IPS DF 4.7 (cell line): ENCODE measurements around the gene NQO2.
"Not testable (repeated sequence)": the region's sequence is repeated elsewhere in the genome, so short reads cannot be mapped to it uniquely, and the experiment has no call there.

Source experiments
- DNase-seq: peaks from one replicate; pipeline ENCODE4 v3.0.0-alpha.2; 2013; ENCODE audit warnings: low spot score; ENCODE audit errors: extremely low read depth

NQO2 gene

DNA sequence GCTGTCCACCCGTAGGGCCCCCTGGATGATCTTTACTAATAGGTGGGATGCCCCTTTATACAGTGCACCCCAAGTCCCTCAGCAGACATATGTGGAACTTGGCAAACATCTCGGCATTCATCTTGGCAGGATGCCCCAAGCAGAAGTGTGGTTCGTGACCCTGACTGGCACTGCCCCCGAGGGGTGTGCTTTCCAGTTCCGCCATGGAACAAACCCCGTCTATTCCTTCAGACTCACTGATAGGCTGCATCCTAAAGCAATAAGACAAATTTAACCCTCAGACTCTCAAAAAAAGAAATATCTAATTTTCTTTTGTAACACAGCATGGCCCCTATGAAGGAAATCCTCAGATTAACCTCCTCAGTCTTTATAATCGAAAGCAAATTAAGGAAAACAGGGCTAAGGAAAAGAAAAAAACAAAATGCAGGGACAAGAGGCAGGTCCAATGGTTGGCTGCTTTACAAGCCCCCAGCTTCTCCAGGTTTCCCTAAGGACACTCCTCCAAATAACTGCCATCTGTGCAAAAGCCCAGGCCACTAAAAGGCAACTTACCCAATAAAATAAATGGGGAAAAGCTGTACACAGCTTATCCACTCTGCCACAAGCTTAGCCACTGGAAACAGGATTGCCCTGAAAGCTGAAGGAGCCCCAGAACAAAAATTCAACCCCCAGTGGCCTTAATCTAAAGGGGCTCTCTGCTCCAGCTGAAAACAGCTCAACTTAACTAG lies 38.1 kb downstream of the NQO2 start:
- no peak for DNase-seq

DNA sequence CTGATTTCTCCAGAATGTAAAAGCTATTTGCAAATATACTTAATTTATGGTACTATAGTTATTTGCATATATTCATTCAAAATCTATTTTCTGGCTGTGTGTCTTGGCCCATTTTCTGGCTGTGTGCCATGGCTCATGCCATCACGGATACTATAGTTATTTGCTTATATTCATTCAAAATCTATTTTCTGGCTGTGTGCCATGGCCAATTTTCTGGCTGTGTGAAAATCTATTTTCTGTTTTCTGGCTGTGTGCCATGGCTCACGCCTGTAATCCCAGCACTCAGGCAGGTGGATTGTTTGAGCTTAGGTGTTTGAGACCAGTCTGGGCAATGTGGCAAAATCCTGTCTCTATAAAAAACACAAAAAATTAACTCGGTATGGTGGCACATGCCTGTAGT lies 39.7 kb downstream of the NQO2 start:
- no peak for DNase-seq

DNA sequence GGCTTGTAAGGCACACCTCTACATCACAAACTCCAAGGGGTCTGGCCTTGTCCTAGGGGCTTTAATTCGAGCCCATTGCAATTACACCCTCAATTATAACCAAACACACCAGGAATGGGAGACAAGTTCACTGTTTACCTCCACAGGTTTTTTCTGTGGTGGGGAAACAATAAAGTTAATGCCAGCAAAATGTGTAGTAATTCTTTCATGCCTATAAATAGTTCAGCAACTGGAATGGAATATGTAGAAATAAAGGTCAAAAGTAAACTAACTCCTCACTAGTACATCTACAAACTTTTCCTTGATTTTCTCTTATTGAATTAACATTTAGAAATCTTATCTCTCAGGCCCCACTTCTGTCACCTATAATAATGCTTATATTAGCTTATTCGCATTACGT lies 41.5 kb downstream of the NQO2 start:
- DNase-seq: no peak

GRCh38 chr6:3041606-3042005 lies 41.9 kb downstream of the NQO2 start:
- DNase-seq: no peak

DNA sequence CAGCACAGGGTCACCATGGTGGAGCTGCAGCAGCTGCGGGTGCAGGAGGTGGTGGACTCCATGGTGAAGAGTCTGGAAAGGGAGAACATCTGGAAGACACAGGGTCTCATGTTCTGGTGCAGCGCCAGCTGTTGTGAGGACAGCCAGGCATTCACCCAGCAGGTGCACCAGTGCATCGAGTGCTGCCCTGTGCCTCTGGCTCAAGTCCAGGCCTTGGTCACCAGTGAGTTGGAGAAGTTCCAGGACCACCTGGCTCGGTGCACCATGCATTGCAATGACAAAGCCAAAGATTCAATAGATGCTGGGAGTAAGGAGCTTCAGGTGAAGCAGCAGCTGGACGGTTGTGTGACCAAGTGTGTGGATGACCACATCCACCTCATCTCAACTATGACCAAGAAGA lies 45.7 kb downstream of the NQO2 start:
- DNase-seq: no peak

DNA sequence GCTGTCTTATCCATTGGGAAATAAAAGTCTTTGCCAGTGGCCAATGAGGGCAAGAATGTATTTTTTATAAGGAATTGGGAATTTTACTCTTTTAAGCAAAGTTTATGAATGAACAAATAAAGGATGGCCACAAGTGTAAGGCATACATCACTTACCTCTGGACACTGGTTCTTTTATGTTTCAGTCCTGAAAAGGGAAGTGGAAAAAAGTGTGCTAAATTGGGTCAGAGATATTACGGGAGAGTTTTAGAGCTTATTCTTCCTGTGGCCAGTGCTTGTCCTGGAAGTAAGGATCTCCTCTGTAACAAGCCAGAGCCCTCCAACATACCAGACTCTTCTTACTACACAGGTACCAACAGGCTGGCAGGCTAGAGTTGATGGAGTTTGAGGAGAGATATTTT lies 46.1 kb downstream of the NQO2 start:
- no peak for DNase-seq

DNA sequence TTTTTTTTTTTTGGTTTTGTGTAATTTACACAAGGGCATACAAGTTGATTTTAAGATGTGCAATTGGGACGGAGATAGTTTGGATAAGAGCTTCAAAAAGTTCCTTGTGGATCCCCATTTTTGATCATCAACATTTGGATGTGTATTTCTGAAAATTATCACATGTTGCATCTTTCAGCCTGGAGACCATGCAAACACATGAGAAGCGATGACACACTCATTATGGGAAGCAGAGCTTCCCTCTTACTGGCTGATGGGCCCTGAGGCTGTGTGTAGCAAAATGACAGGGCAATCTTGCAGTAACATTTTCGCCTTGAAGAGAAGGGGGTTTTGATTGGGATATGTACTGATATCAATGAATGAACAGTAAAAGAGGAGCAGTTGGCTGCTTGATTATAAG lies 46.6 kb downstream of the NQO2 start:
- DNase-seq: no peak

DNA sequence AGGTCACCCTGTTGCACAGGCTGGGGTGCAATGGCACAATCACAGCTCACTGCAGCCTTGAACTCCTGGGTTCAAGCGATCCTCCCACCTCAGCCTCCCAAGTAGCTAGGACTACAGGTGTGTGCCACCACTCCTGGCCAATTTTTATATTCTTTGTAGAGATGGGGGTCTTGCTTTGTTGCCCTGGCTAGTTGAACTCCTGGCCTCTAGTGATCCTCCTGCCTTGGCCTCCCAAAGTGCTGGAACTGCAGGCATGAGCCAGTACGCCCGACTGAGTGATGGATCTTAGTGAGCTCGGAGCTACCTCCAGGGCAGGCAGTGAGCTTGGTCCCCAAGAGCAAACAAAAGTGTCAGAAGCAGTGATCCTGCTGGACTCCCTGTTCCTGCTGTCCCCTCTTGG lies 48.3 kb downstream of the NQO2 start:
- DNase-seq: not testable (repeated sequence)

DNA sequence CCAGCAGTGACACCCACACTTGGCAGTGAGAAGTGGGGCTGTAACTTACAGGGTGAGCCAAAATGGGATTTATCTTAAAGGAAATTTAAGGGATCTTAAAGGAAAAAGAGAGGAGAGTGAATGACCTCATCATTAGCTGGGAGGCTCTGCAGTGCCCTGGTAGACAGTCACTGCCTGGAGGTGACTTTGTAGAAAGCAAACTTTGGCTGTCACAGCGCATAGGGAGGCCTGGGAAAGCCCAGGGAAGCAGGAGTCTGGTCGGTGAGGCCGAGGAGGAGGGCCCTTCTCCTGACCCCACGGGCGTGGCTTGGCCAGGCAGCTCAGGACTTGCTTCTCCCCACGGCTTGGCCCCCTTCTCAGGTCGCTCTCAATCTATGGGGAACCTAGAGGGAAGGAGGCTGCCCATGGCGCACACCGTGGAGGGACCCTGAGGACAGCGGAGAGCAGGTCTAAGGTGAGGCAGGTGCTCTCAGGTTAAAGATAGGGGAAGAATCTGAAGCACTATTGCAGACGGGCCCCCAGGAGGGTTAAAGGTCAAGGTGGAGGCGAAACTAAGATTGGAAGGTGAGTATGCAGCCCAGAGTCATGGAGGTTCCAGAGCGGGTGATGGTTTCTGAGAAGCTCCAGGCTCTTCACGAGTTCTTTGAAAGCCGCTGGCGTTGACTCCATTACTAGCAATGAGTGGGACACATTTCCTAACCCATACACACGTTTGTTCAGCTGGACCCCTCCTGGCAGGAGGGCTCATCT lies 53.0 kb downstream of the NQO2 start:
- no peak for DNase-seq

- no peak for DNase-seq
These were observed 53.5 kb downstream of the NQO2 start for GRCh38 chr6:3053231-3053508.

DNA sequence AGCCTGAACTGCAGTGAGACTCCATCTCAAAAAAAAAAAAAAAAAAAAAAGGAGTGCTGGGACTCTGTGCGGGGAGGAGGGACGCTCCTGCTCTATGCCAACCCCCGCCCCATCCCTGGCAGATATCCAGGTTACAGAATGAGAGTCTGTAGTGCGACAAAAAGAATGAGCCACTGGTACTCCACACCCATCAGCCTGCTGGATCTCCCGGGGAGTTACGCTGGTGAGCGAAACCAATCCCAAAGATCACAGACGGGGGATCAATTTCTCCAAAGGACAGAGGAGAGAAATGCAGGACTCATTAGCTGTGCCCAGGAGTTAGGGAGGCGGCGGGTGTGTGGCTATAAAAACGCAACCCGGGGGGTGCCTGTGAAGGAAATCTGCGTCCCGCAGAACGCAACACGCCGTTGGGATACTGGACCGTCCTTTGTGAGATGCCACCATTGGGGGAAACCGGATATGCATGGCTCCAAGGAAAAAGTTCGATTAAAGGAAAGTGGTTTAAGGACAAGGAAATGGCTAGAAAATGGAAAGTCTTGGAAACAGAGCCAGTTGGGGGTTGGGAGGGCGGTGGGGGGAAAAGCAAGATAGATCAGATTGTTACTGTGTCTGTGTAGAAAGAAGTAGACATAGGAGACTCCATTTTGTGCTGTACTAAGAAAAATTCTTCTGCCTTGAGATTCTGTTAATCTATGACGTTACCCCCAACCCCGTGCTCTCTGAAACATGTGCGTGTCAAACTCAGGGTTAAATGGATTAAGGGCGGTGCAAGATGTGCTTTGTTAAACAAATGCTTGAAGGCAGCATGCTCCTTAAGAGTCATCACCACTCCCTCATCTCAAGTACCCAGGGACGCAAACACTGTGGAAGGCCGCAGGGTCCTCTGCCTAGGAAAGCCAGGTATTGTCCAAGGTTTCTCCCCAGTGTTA lies 54.8 kb downstream of the NQO2 start:
- DNase-seq: not testable (repeated sequence)

- not testable (repeated sequence) for DNase-seq
These were observed 55.4 kb downstream of the NQO2 start for GRCh38 chr6:3055158-3055499.

DNA sequence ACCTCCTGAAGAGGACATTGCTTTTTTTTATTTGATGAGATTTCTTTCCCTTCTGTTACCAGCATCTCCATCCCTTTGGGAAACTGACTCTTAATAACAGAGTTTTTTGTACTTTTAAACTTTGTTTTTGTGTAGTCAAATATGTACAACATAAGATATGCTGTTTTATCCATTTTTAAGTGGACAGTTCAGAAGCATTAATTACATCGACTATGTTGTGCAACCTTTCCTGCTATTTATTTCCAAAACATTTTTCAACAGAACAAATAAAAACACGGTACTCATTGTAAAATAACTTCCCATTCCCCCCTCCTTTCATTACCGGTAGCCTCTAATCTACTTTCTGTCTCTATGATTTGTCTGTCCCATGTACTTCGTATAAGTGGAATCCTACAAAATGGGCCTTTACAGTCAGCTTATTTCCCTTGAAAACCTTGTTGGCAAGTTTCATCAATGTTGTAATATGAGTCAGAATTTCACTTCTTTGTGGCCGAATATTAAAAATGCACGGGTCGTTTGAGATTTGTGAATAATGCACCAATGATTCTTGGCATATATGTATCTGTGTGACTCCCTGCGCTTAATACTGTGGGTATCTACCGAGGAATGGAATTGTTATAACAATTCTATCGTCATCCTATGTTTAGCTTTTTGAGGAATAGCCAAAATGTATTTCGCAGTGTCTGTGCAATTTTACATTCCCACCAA lies 57.5 kb downstream of the NQO2 start:
- no peak for DNase-seq

DNA sequence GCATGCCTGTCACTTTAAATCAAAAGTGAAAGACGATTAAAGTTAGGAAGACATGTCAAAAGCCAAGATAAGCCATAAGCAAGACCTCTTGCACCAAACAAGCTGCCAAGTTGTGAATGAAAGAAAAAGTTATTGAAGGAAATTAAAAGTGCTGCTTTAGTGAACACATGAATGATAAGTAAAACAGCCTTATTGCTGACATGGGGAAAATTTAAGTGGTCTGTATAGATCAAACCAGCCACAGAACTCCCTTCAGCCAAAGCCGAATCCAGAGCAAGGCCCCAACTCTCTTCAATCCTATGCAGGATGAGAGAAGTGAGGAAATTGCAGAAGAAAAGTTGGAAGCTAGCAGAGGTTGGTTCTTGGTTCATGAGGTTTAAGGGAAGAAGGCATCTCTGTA lies 59.3 kb downstream of the NQO2 start:
- DNase-seq: no peak

DNA sequence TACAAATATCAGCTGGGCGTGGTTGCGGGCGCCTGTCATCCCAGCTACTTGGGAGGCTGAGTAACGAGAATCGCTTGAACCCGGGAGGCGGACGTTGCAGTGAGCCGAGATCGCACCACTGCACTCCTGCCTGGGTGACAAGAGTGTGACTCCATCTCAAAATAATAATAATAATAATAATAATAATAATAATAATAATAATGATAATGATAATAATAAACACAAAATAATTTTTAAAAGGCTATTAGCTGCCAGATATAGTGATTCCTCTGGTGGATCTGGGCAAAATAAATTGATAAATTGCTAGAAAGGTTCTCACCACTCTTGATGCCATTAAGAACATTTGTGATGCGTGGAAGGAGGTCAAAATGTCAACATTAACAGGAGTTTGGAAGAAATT lies 60.4 kb downstream of the NQO2 start:
- not testable (repeated sequence) for DNase-seq

DNA sequence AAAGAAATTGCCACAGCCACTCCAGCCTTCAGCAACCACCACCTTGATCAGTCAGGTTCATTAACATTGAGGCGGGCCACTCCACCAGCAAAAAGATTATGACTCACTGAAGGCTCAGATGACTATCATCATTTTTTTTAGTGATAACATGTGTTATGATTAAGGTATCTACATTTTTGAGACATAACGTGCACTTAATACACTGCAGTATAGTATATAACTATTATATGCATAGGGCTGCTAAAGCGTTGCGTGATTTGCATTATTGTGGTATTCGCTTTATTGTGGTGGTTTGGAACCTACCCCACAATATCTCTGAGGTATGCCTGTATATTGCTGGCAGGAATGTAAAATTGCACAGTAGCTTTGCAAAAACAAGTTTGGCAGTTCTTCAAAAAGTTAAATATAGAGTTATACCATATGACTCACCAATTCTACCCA lies 61.8 kb downstream of the NQO2 start:
- DNase-seq: no peak

DNA sequence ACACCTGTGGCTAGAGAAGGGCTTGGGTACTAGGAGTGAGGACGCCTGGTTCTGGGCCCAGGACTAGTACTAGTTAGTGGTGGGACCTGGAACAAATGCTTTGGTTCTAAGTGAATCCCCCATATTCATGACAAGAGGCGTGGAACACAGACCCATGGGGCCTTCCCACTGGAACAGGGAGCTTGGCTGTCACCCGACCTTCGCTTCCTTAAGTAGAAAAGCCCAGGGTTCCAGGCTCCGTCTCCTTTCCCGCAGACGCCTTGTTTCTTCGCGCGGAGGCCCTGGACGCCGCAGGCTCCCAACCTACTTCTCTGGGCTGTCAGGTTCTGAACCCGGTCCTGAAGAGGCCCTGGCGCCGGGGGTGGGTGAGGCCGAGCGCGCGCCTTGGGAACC lies 63.6 kb downstream of the NQO2 start:
- DNase-seq: not testable (repeated sequence)

- no peak for DNase-seq
These were observed 64.3 kb downstream of the NQO2 start for GRCh38 chr6:3063733-3064700.

GRCh38 chr6:3068329-3069214 lies 68.9 kb downstream of the NQO2 start, which contains the start of gene RIPK1:
TSS of gene RIPK1 (plus strand) at chr6:3068494. CDS start at chr6:3076824, 8,330 bp downstream.
- no peak for DNase-seq
